ENCODE data around the gene C1orf167.

The C1orf167 gene

DNA sequence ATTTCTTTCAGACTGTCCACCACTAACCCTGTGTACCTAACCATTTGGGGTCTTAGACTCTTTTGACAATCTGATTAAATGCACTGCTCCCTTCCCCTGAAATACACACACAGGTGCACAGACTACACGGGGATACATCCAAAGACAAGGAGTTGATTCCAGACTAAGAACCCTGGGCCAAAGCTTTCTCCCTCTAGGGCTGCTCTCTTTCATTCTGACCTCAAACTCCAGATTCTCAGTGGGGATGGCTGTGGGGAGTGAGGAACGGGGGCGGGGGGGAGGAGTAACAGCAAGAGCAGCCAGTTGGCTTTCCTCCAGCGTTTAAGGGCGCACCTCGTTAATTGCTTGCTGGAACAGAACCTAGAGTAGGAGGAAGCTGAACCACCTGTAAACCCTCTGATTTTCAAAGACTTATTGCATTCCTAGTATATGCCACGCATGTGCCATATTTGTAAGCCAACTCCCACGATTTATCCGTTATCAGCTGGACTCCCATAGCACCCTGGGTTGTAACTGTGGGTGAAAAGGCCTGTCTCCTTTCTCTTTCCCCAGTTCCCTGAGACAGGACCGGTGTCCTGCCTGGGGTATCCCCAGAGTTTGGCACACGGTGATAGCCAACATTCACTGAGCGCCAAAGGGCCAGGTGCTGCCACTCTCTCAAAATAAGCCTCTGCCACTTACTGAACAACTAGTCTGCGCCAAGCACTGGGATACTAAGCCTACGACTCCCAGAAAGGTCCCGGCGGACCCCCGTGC lies 42.9 kb downstream of the C1orf167 start:
- H3K9ac ChIP-seq (ENCODE audit: insufficient read length, low read depth) = peak overlapping the region; percentile 89
- H3K27me3 ChIP-seq (ENCODE audit: insufficient read depth, insufficient read length) = no peaks in the 10 kb centered on the region
- DNase-seq (ENCODE audit: low read depth, low spot score) = no peak
- peak overlapping the region; percentile 81 for H3K4me3 ChIP-seq (ENCODE audit: insufficient read length, low read depth)
- no peak for TF ChIP-seq SUZ12 (IDR thresholded peaks at IDR 0.05; ENCODE audit: extremely low read depth, insufficient read depth, insufficient read length)
- no peak for TF ChIP-seq YY1 (IDR thresholded peaks at IDR 0.05; ENCODE audit: insufficient read depth, insufficient read length)
- TF ChIP-seq ZNF274 (IDR thresholded peaks at IDR 0.05; ENCODE audit: low read depth, low read length) = no peak
- peaks cover 9% of the 10 kb centered on the region for H3K4me1 ChIP-seq (ENCODE audit: insufficient read depth, insufficient read length)
- H3K36me3 ChIP-seq (ENCODE audit: insufficient read depth, insufficient read length, low read length) = peaks cover 39% of the 10 kb centered on the region
- H3K9me3 ChIP-seq (ENCODE audit: insufficient read depth, low read length) = no peaks in the 10 kb centered on the region

- H3K9ac ChIP-seq (ENCODE audit: insufficient read length, low read depth) = peak within 1 kb of the TSS; percentile 89
- no peaks in the 10 kb centered on the region for H3K27me3 ChIP-seq (ENCODE audit: insufficient read depth, insufficient read length)
- peaks cover 37% of the 10 kb centered on the region for H3K36me3 ChIP-seq (ENCODE audit: insufficient read depth, insufficient read length, low read length)
- TF ChIP-seq YY1 (IDR thresholded peaks at IDR 0.05; ENCODE audit: insufficient read depth, insufficient read length) = peak; percentile 74
- no peak for TF ChIP-seq ZNF274 (IDR thresholded peaks at IDR 0.05; ENCODE audit: low read depth, low read length)
- peak within 1 kb of the TSS; percentile 81 for H3K4me3 ChIP-seq (ENCODE audit: insufficient read length, low read depth)
- no peaks in the 10 kb centered on the region for H3K9me3 ChIP-seq (ENCODE audit: insufficient read depth, low read length)
- DNase-seq (ENCODE audit: low read depth, low spot score) = peak; percentile 95
- peaks cover 9% of the 10 kb centered on the region for H3K4me1 ChIP-seq (ENCODE audit: insufficient read depth, insufficient read length)
Measured at GRCh38 chr1:11805422-11806306, 43.7 kb downstream of the C1orf167 start, which contains the start of the genes CLCN6 and MTHFR. Gene CLCN6 (plus strand): TSS chr1:11806191. CDS start chr1:11806263, 72 bp downstream. Gene MTHFR (minus strand): TSS chr1:11805964. CDS start chr1:11803116, 2,848 bp downstream.

GRCh38 chr1:11806307-11806936 lies 44.4 kb downstream of the C1orf167 start:
- Histone ChIP-seq H3K4me1 (ENCODE audit: insufficient read depth, insufficient read length) (peaks cover 9% of the 10 kb centered on the region), H3K9ac (ENCODE audit: insufficient read length, low read depth) (peak overlapping the region; percentile 89), H3K36me3 (ENCODE audit: insufficient read depth, insufficient read length, low read length) (peaks cover 37% of the 10 kb centered on the region), H3K4me3 (ENCODE audit: insufficient read length, low read depth) (peak overlapping the region; percentile 73), H3K27me3 (ENCODE audit: insufficient read depth, insufficient read length) (no peaks in the 10 kb centered on the region), H3K9me3 (ENCODE audit: insufficient read depth, low read length) (no peaks in the 10 kb centered on the region)
- no peak for DNase-seq (ENCODE audit: low read depth, low spot score)
- TF ChIP-seq ZNF274 (IDR thresholded peaks at IDR 0.05; ENCODE audit: low read depth, low read length) (no peak), SUZ12 (IDR thresholded peaks at IDR 0.05; ENCODE audit: extremely low read depth, insufficient read depth, insufficient read length) (no peak), YY1 (IDR thresholded peaks at IDR 0.05; ENCODE audit: insufficient read depth, insufficient read length) (no peak)

GRCh38 chr1:11807133-11807532 lies 45.1 kb downstream of the C1orf167 start:
- no peak for DNase-seq (ENCODE audit: low read depth, low spot score)
- peaks cover 44% of the 10 kb centered on the region for H3K36me3 ChIP-seq (ENCODE audit: insufficient read depth, insufficient read length, low read length)
- H3K27me3 ChIP-seq (ENCODE audit: insufficient read depth, insufficient read length) = no peaks in the 10 kb centered on the region
- no peaks in the 10 kb centered on the region for H3K9me3 ChIP-seq (ENCODE audit: insufficient read depth, low read length)
- H3K4me1 ChIP-seq (ENCODE audit: insufficient read depth, insufficient read length) = peaks cover 9% of the 10 kb centered on the region
- TF ChIP-seq YY1 (IDR thresholded peaks at IDR 0.05; ENCODE audit: insufficient read depth, insufficient read length) (no peak), ZNF274 (IDR thresholded peaks at IDR 0.05; ENCODE audit: low read depth, low read length) (no peak), SUZ12 (IDR thresholded peaks at IDR 0.05; ENCODE audit: extremely low read depth, insufficient read depth, insufficient read length) (no peak)
- peak overlapping the region; percentile 66 for H3K9ac ChIP-seq (ENCODE audit: insufficient read length, low read depth)
- peak overlapping the region; percentile 73 for H3K4me3 ChIP-seq (ENCODE audit: insufficient read length, low read depth)

DNA sequence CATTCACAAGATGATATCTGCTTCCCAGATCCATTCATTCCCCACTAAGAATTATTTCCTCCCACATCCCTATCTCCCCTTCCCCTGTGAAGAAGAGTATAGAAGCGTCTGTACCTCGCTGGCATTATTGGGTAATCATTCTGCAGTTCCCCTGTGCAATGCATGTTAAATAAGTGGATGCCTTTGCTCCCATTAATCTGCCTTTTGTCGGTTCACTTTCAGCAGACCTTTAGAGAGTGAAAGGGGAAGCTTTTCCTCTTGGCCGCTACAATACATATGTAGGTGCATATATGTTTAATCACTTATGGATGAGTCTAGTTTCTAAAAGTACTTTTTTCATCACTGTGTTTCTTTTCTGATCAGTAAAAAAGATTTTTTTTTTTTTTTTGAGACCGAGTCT lies 51.0 kb downstream of the C1orf167 start:
- no peak for DNase-seq (ENCODE audit: low read depth, low spot score)
- TF ChIP-seq ZNF274 (IDR thresholded peaks at IDR 0.05; ENCODE audit: low read depth, low read length) (no peak), YY1 (IDR thresholded peaks at IDR 0.05; ENCODE audit: insufficient read depth, insufficient read length) (no peak), SUZ12 (IDR thresholded peaks at IDR 0.05; ENCODE audit: extremely low read depth, insufficient read depth, insufficient read length) (no peak)
- H3K4me3 ChIP-seq (ENCODE audit: insufficient read length, low read depth) = no peak overlapping the region

GRCh38 chr1:11817192-11817591 lies 55.2 kb downstream of the C1orf167 start:
- Histone ChIP-seq H3K27me3 (ENCODE audit: insufficient read depth, insufficient read length) (no peaks in the 10 kb centered on the region), H3K4me1 (ENCODE audit: insufficient read depth, insufficient read length) (no peaks in the 10 kb centered on the region), H3K4me3 (ENCODE audit: insufficient read length, low read depth) (no peak overlapping the region), H3K9ac (ENCODE audit: insufficient read length, low read depth) (no peak overlapping the region), H3K9me3 (ENCODE audit: insufficient read depth, low read length) (no peaks in the 10 kb centered on the region), H3K36me3 (ENCODE audit: insufficient read depth, insufficient read length, low read length) (peaks cover 58% of the 10 kb centered on the region)
- DNase-seq (ENCODE audit: low read depth, low spot score) = no peak
- no peak for TF ChIP-seq YY1 (IDR thresholded peaks at IDR 0.05; ENCODE audit: insufficient read depth, insufficient read length)
- TF ChIP-seq ZNF274 (IDR thresholded peaks at IDR 0.05; ENCODE audit: low read depth, low read length) = no peak
- TF ChIP-seq SUZ12 (IDR thresholded peaks at IDR 0.05; ENCODE audit: extremely low read depth, insufficient read depth, insufficient read length) = no peak

More for the DNA sequence above, 51.0 kb downstream of the C1orf167 start:
- H3K27me3 ChIP-seq (ENCODE audit: insufficient read depth, insufficient read length) = no peaks in the 10 kb centered on the region
- no peaks in the 10 kb centered on the region for H3K9me3 ChIP-seq (ENCODE audit: insufficient read depth, low read length)
- H3K36me3 ChIP-seq (ENCODE audit: insufficient read depth, insufficient read length, low read length) = peaks cover 66% of the 10 kb centered on the region
- no peak overlapping the region for H3K9ac ChIP-seq (ENCODE audit: insufficient read length, low read depth)
- H3K4me1 ChIP-seq (ENCODE audit: insufficient read depth, insufficient read length) = no peaks in the 10 kb centered on the region

All from NT2/D1 (cell line).